Activated CD4-positive, alpha-beta T cell treated with anti-CD3 and anti-CD28 coated beads for 48 hours (primary cell): Measurements from ENCODE around the gene TFE3.

ENCODE experiments used
- DNase-seq: peaks from one replicate; pipeline ENCODE4 v3.0.0-alpha.2; 2020

The TFE3 gene, protein sequence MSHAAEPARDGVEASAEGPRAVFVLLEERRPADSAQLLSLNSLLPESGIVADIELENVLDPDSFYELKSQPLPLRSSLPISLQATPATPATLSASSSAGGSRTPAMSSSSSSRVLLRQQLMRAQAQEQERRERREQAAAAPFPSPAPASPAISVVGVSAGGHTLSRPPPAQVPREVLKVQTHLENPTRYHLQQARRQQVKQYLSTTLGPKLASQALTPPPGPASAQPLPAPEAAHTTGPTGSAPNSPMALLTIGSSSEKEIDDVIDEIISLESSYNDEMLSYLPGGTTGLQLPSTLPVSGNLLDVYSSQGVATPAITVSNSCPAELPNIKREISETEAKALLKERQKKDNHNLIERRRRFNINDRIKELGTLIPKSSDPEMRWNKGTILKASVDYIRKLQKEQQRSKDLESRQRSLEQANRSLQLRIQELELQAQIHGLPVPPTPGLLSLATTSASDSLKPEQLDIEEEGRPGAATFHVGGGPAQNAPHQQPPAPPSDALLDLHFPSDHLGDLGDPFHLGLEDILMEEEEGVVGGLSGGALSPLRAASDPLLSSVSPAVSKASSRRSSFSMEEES

DNA sequence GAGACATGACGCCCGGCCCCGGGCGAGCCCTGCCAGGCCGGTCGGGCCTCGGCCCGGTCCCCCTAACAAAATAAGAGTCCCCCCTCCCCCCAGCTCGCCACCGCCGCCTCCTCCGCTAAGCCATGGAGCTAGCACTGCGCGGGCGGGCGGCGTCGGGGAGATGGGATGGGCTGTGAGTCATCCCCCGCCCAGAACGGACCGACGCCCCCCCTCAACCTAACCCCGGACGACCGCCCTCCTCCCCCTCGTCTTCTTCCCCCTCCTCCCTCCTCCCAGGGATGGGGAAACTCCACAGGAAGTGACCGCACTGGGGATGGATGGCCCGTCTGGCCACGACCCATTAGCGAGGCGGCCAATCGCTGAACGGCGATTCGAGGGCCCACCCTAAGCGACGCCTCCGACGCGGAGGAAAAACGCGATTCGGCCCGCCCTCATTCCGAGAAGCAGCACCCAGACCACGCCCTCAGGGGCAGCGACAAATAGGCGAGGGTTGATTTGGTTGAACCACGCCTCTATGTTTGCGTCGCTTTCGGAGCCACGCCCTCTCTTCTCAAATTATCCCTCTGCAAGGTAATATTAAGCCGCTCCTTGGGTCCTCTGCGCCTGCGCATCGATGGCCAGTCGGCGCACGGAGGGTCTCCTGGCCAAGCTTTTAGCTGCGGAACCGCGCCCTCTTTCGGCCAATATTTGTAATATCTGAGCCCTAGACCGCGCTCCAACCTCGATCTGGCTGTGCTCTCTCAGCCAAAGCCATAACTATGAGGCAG is at the start of gene TFE3:
Gene TFE3 (minus strand): TSS at position 138 of the 767 bp plus-strand sequence. CDS start 131 bp downstream, at position 7.
- DNase-seq: peak; percentile 97

DNA sequence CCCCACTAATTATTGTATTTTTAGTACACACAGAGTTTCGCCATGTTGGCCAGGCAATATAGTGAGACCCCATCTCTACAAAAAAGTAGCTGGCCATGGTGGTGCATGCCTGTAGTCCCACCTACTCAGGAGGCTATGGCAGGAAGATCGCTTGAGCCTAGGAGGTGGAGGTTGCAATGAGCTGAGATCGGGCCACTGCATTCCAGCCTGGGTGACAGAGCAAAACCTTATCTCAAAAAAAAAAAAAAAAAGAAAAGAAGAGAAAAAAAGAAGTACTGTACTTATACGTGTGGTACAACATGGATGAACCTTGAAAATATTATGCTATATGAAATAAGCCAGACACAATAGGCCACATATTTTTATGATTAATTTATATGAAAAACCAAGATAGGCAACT is 46.4 kb upstream of the TFE3 start:
- no peak for DNase-seq

DNA sequence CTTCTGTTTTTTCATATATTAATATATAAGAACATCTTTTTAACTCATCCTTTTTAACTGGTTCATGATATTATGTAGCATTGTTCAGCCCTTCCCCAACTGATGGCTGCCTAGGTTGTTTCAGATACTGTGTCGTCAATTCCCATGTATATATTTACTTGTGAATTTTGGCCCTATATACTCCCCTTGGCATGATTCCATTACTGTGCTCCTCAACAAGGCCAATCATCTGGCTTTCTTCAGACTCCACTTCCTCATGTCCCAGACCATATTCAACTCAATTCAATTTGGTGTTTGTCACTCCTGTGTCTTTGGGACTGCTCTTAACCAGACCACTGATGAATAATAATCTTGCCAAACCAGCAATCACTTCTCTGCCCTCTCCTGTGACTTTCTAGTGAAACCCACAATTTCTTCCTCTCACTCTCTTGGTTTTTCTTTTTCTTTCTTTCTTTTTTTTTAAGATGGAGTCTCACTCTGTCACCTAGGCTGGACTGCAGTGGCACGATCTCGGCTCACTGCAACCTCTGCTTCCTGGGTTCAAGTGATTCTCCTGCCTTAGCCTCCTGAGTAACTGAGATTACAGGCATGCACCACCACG is 39.2 kb upstream of the TFE3 start:
- no peak for DNase-seq

DNA sequence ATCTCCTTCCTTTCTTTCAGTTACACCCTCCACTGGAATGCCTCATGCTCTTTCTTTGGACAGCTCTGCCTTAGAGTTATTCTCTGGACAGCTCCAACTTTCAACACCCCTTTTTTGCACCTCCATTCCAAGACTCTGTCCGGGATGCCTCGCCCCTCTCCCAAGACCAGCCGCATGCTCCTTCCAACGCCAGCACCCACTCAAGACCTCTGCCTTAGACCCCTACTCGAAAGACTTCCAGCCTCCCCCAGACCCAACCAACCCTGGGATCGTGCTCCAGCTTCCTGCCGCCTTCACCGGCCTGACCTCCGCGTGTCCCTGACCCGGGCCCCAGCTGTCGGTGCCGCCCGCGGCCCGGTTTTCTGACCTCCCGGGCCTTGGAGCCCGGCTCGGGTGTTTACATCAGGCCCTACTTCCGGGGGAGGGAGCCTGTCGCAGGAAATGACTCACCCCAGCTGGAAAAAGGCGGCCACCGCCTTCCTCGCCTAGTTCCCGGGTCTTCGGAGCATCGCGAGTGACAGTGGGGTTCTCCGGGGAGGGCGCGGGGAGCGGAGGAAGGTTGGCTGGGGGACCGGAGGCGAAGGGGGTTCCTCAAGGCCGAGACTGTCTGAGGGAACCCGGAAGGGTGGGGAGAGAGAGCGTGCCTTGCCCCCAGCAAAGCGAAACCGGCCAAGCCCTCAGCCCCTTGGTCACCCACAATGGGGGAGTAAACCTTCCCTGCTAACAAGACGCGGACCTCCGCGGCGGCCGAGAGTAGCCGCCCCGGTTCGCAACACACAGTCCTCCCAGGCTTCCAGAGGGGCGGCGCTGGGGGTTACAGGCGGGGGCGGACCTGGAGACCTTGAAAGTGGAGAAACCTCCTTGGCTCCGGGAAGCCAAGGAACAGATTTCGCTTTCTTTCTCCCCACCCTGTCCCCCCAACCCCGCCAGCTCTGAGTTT is 36.6 kb upstream of the TFE3 start, which contains the start of gene WDR45:
Gene WDR45 (minus strand): TSS at position 399 of the 940 bp plus-strand sequence. CDS start 1,792 bp downstream, outside the sequence.
- peak; percentile 78 for DNase-seq

DNA sequence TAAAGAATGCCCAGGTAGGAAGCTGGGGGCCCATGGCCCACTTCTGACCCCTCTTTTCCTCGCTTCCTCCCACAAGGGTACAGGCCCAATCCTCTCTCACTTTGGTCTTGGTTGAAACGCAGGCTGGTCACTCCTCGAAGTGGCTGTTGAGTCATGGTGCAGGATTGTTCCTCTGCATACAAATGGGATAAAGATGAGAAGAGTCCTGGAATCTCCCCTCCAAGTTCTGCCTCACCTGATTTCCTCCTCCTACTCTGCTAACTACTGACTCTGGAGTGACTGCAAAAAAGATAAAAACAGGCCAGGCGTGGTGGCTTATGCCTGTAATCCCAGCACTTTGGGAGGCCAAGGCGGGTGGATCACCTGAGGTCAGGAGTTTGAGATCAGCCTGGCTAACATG is 34.8 kb upstream of the TFE3 start:
- no peak for DNase-seq

DNA sequence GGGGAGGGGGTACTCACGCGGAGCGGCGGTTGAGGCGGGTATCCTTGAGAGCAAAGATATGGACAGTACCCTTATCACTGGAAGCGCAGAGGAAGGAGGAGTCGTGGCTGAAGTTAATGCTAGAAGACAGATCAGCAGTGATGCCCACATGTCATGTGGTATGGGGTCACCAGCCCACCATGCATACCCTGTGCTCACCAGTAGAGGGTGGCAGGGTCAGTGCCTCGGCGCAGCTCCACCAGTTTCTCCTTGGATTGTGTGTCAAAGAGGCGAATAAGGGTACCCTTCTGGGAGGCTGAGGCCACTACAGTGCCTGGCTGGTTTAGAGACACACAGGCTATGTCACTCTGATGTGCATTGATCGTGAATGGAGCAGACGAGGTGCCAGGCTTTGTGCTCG is 32.2 kb upstream of the TFE3 start:
- no peak for DNase-seq

DNA sequence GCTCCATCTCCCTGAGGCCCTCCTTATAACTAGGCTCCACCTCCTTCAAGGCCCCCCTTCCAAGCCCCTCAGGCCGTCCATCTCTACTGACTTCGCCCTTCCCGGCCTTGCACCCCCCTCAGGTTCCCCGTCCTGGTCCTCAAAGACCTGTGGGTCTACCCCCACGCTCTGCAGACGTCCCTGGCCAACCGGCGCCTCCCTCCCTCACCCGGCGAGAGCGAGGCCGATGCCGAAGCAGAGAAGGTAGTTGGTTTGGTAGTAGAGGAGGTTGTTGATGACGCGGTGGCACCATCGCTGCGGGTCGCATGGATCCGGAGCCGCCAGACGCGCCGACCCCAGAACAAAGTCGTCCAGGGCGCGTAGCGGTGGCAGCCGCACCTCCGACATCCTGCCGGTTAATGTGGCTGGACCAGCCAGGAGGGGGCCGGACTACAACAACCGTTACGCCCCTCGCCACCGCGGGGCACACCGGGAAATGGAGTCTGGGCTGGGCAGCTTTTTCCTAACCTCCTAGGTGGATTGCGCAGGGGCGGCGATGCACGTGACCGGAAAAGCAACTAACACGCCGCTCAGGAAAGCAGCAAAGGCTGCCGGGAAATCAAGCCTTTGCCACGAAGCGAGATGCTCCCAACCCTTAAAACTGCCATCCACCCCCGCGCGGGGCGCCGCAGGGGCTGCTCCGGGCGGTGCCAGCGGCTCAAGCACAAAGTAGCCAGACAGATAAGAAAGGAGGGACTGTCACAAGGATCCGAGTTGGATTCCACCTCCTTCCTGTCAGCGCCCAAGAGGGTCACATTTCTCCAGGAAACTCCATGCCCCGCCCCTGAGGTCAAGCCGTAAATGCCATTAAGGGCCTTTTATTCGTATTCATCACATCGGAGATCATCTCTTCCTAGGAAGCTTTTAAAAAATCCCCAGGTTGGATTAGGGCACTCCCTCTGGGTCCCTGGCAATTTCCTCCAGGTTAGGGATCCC is 30.7 kb upstream of the TFE3 start, which contains the start of gene PRAF2:
Gene PRAF2 (minus strand): TSS at position 402 of the 975 bp plus-strand sequence. CDS start 15 bp downstream, at position 387.
- DNase-seq: peak; percentile 93

DNA sequence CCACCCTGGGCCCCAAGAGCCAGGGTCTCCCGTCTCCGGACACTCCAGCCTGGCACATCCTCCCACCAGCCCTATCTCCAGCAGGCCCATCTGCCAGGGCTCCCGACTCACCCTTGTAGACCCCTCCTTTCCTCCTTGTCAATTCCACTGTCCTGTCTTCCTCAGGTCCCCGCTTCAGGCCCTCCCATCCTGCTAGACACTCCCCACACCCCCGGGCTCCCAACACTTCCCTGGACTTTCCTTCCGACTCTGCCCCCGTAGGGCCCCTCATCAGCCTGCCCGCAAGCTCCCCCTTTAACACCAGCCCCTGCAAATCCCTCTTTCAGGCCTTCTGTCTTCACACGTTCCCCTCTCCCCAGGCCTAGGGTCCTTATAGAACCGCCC is 29.5 kb upstream of the TFE3 start:
- no peak for DNase-seq

DNA sequence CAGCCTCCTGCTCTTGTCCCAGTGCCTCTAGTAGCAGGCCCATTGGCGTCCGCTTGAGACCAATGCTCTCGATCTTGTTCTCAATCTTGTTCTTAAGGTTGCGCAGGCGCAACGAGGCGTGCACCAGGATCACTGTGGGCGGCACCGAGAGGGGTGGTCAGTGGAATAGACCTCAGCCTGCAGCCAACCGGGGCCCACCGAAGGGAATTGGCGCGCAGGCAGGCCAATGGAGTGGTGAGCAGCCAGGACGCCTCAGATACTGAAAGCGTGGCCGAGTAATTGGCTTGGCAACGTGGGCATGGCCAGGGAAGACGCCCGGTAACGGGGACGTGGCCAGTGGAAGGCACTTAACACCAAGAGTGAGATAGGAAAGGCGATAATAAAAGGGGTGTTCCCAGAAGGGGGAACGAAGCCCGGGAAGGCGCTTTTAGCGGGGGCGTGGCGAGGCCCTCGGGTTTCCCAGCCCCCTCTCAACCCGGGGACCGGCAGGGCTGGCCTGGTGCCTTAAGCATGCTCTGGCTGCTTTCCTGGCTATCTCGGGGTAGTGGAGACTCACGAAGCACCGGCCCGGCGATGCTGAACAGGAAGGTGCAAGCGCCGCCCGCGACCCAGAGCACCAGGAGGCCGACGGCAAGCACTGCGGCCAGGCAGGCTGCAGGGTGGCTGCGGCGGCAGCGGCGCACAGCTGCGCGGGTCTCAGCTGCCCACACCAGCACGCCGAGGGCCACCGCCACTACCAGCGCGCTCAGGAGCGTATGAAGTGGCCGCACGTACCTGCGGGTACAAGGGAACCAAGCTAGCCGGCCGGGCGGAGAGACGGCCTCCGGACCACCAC is 28.9 kb upstream of the TFE3 start:
- no peak for DNase-seq

DNA sequence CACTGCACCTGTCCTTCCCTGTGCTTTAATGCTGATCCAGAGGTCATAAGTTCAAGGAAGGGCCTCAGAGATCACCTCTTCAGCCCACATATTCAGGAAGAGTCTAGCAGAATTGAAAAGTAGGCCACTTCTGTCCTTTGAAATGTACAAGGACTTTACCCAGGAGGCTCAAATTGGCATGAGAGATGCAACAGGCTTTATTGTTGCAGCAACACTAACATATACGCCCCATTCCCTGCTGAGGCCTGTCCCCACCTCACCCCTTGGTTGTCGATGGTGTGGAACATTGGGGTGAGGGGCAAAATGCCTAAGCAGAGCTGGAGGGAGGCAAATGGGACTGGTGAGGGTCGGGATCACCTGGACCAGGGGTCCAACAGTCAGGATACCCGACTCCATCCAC is 27.8 kb upstream of the TFE3 start:
- DNase-seq: no peak

DNA sequence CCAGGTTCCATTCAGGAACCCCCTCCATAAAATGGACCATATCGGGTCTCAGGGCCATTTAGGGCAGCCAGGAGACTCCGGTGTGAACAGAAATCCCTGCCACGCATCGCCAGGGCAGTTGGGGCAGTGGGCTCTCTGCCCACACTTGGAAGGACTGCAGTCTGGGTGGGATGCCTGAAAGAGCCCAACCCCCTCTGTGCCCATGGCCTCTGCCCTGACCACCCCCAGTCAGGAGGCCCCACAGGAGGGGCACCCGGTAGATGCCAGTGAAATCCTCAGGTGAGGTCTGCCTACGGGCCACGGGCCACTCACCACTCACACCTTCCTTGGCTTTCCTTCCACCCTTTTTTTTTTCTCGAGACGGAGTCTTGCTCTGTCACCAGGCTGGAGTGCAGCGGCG is 25.9 kb upstream of the TFE3 start:
- no peak for DNase-seq

DNA sequence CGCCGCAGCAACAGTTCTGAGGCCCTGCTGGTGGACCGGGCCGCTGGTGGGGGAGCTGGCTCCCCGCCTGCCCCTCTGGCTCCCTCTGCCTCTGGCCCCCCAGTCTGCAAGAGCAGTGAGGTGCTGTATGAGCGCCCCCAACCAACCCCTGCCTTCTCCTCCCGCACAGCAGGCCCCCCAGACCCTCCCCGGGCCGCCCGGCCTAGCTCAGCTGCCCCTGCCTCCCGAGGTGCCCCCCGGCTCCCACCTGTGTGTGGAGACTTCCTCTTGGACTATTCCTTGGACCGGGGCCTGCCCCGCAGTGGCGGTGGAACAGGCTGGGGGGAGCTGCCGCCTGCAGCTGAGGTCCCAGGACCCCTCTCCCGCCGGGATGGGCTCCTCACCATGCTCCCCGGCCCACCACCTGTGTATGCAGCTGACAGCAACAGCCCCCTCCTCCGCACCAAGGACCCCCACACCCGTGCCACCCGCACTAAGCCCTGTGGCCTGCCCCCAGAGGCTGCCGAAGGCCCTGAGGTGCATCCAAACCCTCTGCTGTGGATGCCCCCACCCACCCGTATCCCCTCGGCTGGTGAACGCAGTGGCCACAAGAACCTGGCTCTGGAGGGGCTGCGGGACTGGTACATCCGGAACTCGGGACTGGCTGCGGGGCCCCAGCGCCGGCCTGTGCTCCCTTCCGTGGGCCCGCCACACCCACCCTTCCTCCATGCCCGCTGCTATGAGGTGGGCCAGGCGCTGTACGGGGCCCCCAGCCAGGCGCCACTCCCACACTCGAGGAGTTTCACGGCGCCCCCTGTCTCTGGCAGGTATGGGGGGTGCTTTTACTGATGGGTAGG is 24.3 kb upstream of the TFE3 start:
- no peak for DNase-seq

DNA sequence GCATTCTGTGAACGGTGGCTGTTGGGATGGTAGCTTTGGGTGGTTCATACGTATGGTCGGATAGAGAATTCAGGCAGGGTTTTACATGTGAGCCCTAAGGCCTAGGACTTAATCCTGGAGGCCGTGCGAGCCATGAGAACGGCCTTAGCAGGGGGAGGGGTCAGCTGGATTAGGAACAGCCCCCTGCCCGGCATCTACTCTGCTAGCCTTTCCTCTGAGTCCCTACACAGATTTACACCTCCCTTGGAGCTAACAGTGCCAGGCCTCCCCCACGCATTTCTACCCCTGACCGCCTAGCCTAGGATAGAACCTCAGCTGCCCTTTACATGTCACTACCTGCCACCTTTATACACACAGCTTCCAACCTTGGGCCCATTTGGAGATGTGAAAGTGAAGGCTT is 23.5 kb upstream of the TFE3 start:
- no peak for DNase-seq

DNA sequence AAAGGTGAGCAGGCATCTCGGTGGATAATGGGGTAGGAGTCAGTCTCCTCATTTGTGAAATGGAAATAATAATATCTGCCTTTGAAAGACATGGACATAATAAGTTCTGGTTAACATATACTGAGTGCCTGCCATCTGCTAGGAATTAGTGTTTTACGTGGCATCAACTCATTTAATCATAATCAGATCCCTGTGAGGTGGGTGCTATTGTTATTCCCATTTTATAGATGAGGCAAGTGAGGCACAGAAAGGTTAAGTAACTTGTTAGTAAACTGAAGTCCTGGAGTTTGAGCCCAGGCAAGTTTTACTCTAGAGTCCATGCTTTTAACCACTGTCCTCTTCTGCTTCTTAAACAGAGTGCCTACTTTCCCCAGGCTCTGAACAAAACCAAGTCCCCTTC is 23.1 kb upstream of the TFE3 start:
- no peak for DNase-seq

DNA sequence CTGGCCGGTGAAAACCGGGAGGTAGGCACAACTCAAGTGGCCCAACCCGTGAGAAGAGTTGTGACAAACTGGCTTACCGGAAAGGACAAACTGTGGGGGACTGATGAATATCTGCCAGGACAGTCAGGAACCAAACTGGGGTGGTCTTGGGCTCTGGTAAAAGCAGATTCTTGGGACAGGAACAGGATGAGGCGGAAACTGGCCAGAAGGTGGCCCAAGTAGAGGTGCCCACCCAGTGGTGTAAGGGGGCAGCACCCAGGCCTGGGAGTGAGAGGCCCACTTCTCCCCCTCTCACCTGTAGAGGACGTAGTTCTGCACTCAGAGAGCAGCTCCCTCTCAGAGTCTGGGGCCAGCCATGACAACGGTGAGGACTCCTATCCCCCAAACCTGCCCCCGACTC is 21.6 kb upstream of the TFE3 start:
- no peak for DNase-seq

DNA sequence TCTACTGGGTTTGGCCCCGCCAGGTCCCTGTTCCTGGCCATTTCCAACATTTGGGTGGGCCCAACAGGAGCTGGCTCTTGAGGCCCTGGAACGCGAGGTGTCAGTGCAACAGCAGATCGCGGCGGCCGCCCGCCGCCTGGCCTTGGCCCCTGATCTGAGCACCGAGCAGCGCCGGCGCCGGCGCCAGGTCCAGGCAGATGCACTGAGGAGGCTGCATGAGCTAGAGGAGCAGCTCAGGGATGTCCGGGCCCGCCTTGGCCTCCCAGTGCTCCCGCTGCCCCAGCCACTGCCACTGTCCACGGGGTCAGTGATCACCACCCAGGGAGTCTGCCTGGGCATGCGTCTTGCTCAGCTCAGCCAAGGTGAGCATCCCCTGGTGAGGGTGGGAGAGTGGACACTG is 21.1 kb upstream of the TFE3 start:
- no peak for DNase-seq

DNA sequence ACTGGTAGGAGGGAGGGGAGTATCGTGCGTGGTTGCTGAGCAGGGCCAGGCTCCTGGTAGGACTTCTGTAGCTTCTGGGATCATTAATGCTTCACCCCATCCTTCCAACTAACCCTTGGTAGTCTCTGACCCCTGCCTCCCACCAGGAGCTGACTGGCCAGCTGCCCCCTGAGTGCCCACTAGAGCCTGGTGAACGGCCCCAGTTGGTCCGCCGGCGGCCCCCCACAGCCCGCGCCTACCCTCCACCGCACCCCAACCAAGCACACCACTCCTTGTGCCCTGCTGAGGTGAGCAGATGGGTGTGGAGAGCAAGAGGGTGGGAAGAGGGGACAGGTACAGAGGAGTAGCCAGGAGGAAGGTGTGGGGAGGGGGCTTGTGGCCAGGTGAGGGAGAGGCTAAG is 20.6 kb upstream of the TFE3 start:
- no peak for DNase-seq

DNA sequence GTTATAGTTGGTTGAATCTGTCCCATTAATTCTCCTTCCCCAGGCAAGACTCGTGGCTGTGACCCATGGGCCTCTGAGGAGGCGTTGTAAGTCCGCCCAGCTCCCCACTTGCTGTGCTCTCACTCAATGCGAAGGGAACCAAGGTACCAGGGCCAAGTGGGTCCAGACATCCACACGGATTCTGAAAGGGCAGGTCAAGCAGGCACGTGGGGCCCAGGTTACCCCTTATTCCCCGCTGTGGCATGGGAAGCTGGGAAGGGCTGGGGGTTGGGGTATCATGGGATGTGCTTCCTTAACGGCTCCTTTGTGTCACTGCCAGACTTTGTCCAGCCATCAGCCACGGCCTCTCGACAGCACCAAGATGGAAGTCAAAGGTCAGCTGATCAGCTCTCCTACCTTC is 18.8 kb upstream of the TFE3 start:
- no peak for DNase-seq

DNA sequence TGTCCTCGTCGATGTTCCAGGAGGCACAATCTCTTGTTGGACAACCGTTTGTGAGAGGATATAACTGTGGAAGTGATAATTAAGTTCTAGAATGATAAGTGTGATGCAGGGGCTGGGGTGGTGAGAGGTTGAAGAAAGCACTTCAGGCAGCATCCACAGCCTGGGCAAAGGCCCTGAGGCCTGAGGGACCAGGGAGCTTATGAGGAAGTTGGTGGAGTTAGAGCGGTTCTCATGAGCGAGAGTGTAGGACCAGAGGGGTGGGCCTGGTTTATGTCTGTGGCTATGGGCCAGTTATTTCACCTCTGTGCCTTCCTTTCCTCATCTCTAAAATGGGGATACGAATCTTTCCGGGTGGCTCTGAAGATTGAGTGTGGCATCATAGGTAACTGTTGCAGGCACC is 18.3 kb upstream of the TFE3 start:
- no peak for DNase-seq
